Neural progenitor cell (in vitro differentiated cells): Measurements from ENCODE around the gene RAB35. TPM values are rescaled to one million over a fixed set of nuclear protein-coding genes. Genes with fewer than 3 reads are reported as not detected.

Experiments
- DNase-seq: peaks from one replicate; pipeline ENCODE4 v3.0.0-alpha.2; 2016; ENCODE audit warnings: low spot score
- H2AFZ ChIP-seq: fragments of 200-600 bp; sonication (generic); replicated peaks from 2 replicates; pipeline ENCODE4 v1.6.1; 2016; ENCODE audit warnings: antibody characterized with exemption
- H3F3A ChIP-seq: fragments of 200-600 bp; sonication (generic); 2 replicates; pipeline ENCODE4 v1.6.1; 2016; ENCODE audit warnings: antibody characterized with exemption, low read depth
- H3K27ac ChIP-seq: fragments of 200-600 bp; sonication (generic); 2 replicates; pipeline ENCODE4 v1.5.1; 2016; ENCODE audit warnings: mild to moderate bottlenecking
- H3K27me3 ChIP-seq: fragments of 200-600 bp; sonication (generic); 2 replicates; pipeline ENCODE4 v1.6.1; 2016; ENCODE audit warnings: mild to moderate bottlenecking, moderate library complexity
- H3K36me3 ChIP-seq: fragments of 200-600 bp; sonication (generic); 2 replicates; pipeline ENCODE4 v1.5.1; 2016
- H3K4me1 ChIP-seq: fragments of 200-600 bp; sonication (generic); 2 replicates; pipeline ENCODE4 v1.6.1; 2016; ENCODE audit warnings: mixed run types
- H3K4me2 ChIP-seq: fragments of 200-600 bp; sonication (generic); 2 replicates; pipeline ENCODE4 v1.6.1; 2016
- H3K4me3 ChIP-seq: fragments of 200-600 bp; sonication (generic); 2 replicates; pipeline ENCODE4 v1.5.1; 2016
- H3K79me2 ChIP-seq: fragments of 200-600 bp; sonication (generic); 2 replicates; pipeline ENCODE4 v1.6.1; 2016; ENCODE audit warnings: low read depth
- H3K9ac ChIP-seq: fragments of 200-600 bp; sonication (generic); 2 replicates; pipeline ENCODE4 v1.6.1; 2016
- H3K9me3 ChIP-seq: fragments of 200-600 bp; sonication (generic); 2 replicates; pipeline ENCODE4 v1.5.1; 2016; ENCODE audit warnings: low read depth
- H4K20me1 ChIP-seq: fragments of 200-600 bp; sonication (generic); 2 replicates; pipeline ENCODE4 v1.6.1; 2016; ENCODE audit warnings: low read depth
- H3K27ac Mint-ChIP-seq: 3 replicates; pipeline ENCODE4 v1.8.0; 2021; ENCODE audit warnings: mixed read lengths
- H3K27me3 Mint-ChIP-seq: 2 replicates; pipeline ENCODE4 v1.8.0; 2022; ENCODE audit warnings: low read depth, mild to moderate bottlenecking, inconsistent platforms, moderate library complexity, mixed read lengths; ENCODE audit not compliant: insufficient read depth
- H3K36me3 Mint-ChIP-seq: 3 replicates; pipeline ENCODE4 v1.8.0; 2021; ENCODE audit warnings: mixed read lengths
- H3K4me1 Mint-ChIP-seq: 3 replicates; pipeline ENCODE4 v1.8.0; 2021; ENCODE audit warnings: mixed read lengths
- H3K4me3 Mint-ChIP-seq: 3 replicates; pipeline ENCODE4 v1.8.0; 2021; ENCODE audit warnings: mild to moderate bottlenecking, moderate library complexity, mixed read lengths
- H3K9me3 Mint-ChIP-seq: 3 replicates; pipeline ENCODE4 v1.8.0; 2020; ENCODE audit warnings: mixed read lengths
- EZH2 ChIP-seq: fragments of 200-600 bp; sonication (generic); IDR thresholded peaks from 2 replicates; pipeline ENCODE4 v1.6.1; 2017; ENCODE audit warnings: antibody characterized with exemption, mild to moderate bottlenecking, moderate library complexity
- EZH2phosphoT487 ChIP-seq: fragments of 200-600 bp; sonication (generic); IDR thresholded peaks from 2 replicates; pipeline ENCODE4 v1.6.1; 2017; ENCODE audit warnings: antibody characterized with exemption
- total RNA-seq: library from RNA; depleted of rRNA; stranded (reverse); fragments of >200 nt; gene quantifications from 2 replicates; pipeline ENCODE4 v1.2.3, GENCODE V29; 2015; ENCODE audit warnings: low replicate concordance
- TF ChIP-seq, protein P1 (sequence below): fragments of 200-600 bp; sonication (generic); IDR thresholded peaks from 2 replicates; pipeline ENCODE4 v1.5.1; 2017; ENCODE audit warnings: antibody characterized with exemption, mild to moderate bottlenecking

The RAB35 gene
- total RNA-seq, 1 donor from 2014 or later, result 17.5 TPM

DNA sequence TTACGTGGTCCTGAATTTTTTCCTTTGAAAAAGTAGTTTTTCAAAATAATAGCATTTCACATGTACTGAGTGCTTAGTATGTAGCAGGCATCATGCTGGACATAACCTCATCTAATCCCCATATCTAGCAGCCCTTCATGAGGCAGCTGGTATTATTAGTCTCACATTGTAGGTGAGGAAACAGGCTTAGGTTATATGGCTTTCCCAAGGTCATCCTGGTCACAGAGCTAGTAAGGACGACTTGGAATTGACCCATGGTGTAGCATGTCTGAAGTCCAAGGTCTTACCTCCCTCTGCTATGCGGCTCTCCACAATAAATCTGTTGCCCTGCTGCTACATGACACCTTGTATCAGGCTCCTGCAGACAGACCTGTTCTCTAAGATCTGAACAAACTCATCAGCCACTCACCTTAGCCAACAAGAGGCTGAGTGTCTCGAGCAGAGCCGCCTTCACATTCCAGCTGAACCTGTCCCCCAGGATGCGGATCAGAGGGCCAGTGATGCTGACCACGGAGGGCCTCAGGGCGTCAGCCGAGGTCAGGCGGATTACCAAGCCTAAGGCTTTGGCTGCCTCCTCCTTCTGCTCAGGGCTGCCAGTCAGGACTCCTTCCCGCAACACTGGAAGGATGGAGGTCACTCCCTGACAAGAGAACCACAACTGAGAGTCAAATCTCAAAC lies 19.7 kb upstream of the RAB35 start:
- H3K36me3 Mint-ChIP-seq, result peaks cover 31% of the 10 kb centered on the region
- no peak overlapping the region for H3K4me3 Mint-ChIP-seq

DNA sequence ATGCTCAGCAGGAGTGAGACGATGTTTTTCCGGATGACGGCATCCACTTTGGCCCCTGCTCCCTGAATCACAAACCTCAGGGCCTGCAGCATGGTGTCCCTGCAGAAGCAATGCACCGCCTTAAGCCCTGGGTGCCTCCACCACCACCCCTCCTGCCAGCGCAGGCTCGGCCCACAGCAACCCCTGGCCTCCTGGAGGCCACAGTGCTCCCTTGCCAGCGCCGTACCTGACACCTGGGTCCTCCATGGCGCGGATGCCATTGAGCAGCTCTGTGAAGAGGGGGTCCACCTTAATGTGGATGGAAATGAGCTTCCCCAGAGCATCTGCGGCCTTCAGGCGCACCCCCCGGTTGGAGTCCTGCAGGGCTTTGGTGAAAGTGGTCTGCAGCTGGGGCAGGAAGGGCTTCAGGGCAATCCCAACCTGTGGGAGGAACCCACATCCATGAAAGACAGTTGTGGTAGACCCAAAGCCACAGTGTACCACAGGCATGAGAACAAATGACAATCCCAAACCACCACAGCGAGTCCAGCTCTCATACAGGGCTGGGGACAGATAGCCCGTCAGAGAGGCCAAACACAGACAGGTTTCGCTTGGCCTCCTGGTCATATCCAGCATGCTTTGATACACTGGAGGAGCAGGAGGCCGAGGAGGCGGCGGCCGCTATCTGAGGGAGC lies 17.9 kb upstream of the RAB35 start:
- Mint-ChIP-seq H3K27ac (no peak overlapping the region), H3K9me3 (no peaks in the 10 kb centered on the region), H3K36me3 (peaks cover 19% of the 10 kb centered on the region), H3K27me3 (peaks cover 4% of the 10 kb centered on the region), H3K4me3 (no peak overlapping the region), H3K4me1 (no peaks in the 10 kb centered on the region)
- Histone ChIP-seq H3K27ac (no peak overlapping the region), H3K9ac (no peak overlapping the region), H3K9me3 (no peaks in the 10 kb centered on the region), H3K4me2 (no peak overlapping the region), H3K79me2 (no peaks in the 10 kb centered on the region), H3F3A (no peaks in the 10 kb centered on the region), H2AFZ (no peak overlapping the region), H3K27me3 (no peaks in the 10 kb centered on the region), H3K4me1 (no peaks in the 10 kb centered on the region), H3K4me3 (no peak overlapping the region), H3K36me3 (no peaks in the 10 kb centered on the region), H4K20me1 (no peaks in the 10 kb centered on the region)
- TF ChIP-seq EZH2 (no peak), EZH2phosphoT487 (no peak)
- TF ChIP-seq, protein P1, sequence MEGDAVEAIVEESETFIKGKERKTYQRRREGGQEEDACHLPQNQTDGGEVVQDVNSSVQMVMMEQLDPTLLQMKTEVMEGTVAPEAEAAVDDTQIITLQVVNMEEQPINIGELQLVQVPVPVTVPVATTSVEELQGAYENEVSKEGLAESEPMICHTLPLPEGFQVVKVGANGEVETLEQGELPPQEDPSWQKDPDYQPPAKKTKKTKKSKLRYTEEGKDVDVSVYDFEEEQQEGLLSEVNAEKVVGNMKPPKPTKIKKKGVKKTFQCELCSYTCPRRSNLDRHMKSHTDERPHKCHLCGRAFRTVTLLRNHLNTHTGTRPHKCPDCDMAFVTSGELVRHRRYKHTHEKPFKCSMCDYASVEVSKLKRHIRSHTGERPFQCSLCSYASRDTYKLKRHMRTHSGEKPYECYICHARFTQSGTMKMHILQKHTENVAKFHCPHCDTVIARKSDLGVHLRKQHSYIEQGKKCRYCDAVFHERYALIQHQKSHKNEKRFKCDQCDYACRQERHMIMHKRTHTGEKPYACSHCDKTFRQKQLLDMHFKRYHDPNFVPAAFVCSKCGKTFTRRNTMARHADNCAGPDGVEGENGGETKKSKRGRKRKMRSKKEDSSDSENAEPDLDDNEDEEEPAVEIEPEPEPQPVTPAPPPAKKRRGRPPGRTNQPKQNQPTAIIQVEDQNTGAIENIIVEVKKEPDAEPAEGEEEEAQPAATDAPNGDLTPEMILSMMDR, result no peak
- no peak for DNase-seq

More for the DNA sequence above, 19.7 kb upstream of the RAB35 start:
- Histone ChIP-seq H3K9me3 (no peaks in the 10 kb centered on the region), H2AFZ (no peak overlapping the region), H3K27ac (no peak overlapping the region), H3K4me2 (no peak overlapping the region), H3K9ac (no peak overlapping the region), H3K4me1 (no peaks in the 10 kb centered on the region), H3K4me3 (no peak overlapping the region), H3K27me3 (no peaks in the 10 kb centered on the region), H3F3A (no peaks in the 10 kb centered on the region), H3K79me2 (no peaks in the 10 kb centered on the region), H3K36me3 (peaks cover 3% of the 10 kb centered on the region), H4K20me1 (no peaks in the 10 kb centered on the region)
- no peak for DNase-seq
- TF ChIP-seq EZH2phosphoT487 (no peak), EZH2 (no peak)
- TF ChIP-seq, protein P1, result no peak
- H3K27me3 Mint-ChIP-seq, result peaks cover 4% of the 10 kb centered on the region
- no peak overlapping the region for H3K27ac Mint-ChIP-seq
- no peaks in the 10 kb centered on the region for H3K4me1 Mint-ChIP-seq
- H3K9me3 Mint-ChIP-seq, result no peaks in the 10 kb centered on the region

GRCh38 chr12:120132863-120133385 lies 16.4 kb upstream of the RAB35 start:
- H3K4me1 ChIP-seq, result no peaks in the 10 kb centered on the region
- no peaks in the 10 kb centered on the region for H3K4me1 Mint-ChIP-seq
- no peaks in the 10 kb centered on the region for H3K9me3 Mint-ChIP-seq
- no peaks in the 10 kb centered on the region for H3K79me2 ChIP-seq
- peaks cover 20% of the 10 kb centered on the region for H3K36me3 Mint-ChIP-seq
- H3K27ac ChIP-seq, result no peak overlapping the region
- H4K20me1 ChIP-seq, result no peaks in the 10 kb centered on the region
- H3K36me3 ChIP-seq, result no peaks in the 10 kb centered on the region
- H3K4me3 ChIP-seq, result no peak overlapping the region
- no peak overlapping the region for H3K4me2 ChIP-seq
- H3K9ac ChIP-seq, result no peak overlapping the region
- no peak for DNase-seq
- H3K4me3 Mint-ChIP-seq, result no peak overlapping the region
- TF ChIP-seq, protein P1, result no peak
- no peak for TF ChIP-seq EZH2phosphoT487
- TF ChIP-seq EZH2, result no peak
- peaks cover 4% of the 10 kb centered on the region for H3K27me3 Mint-ChIP-seq
- no peaks in the 10 kb centered on the region for H3K27me3 ChIP-seq
- H3K9me3 ChIP-seq, result no peaks in the 10 kb centered on the region
- no peaks in the 10 kb centered on the region for H3F3A ChIP-seq
- no peak overlapping the region for H3K27ac Mint-ChIP-seq
- no peak overlapping the region for H2AFZ ChIP-seq
